ENCODE results near the gene AGBL4. TPM values are rescaled to one million over a fixed set of nuclear protein-coding genes. Genes with fewer than 3 reads are reported as not detected.
A peak's percentile ranks its signal among the peaks of the same experiment; 100 is the strongest.

The AGBL4 gene
- total and polyA plus RNA-seq, 2 donors, result 0.08 to 0.37 TPM

- H3K4me1 ChIP-seq (ENCODE audit: insufficient read depth), result no peaks in the 10 kb centered on the region
- no peak overlapping the region for H3K27ac ChIP-seq (ENCODE audit: low read depth)
- H3K36me3 ChIP-seq (ENCODE audit: insufficient read depth), result no peaks in the 10 kb centered on the region
- 62% methylated on average over 8 of the region's 8 CpGs for WGBS
- H3K4me3 ChIP-seq (ENCODE audit: low read depth, low read length), result no peak overlapping the region
- peak; percentile 25 for DNase-seq (ENCODE audit: extremely low spot score)
Observed at GRCh38 chr1:48654606-48655210, 1369.0 kb downstream of the AGBL4 start.

- WGBS, result 68% methylated on average over 6 of the region's 6 CpGs
Observed at GRCh38 chr1:48652334-48652733, 1371.4 kb downstream of the AGBL4 start.

GRCh38 chr1:48649880-48650279 lies 1373.9 kb downstream of the AGBL4 start:
- Histone ChIP-seq H3K36me3 (ENCODE audit: insufficient read depth) (no peaks in the 10 kb centered on the region), H3K4me1 (ENCODE audit: insufficient read depth) (no peaks in the 10 kb centered on the region), H3K4me3 (ENCODE audit: low read depth, low read length) (no peak overlapping the region), H3K27ac (ENCODE audit: low read depth) (no peak overlapping the region)
- WGBS, result 96% methylated on average over 3 of the region's 3 CpGs
- no peak for DNase-seq (ENCODE audit: extremely low spot score)

More at GRCh38 chr1:48652334-48652733, 1371.4 kb downstream of the AGBL4 start:
- Histone ChIP-seq H3K36me3 (ENCODE audit: insufficient read depth) (no peaks in the 10 kb centered on the region), H3K4me1 (ENCODE audit: insufficient read depth) (no peaks in the 10 kb centered on the region), H3K4me3 (ENCODE audit: low read depth, low read length) (no peak overlapping the region), H3K27ac (ENCODE audit: low read depth) (no peak overlapping the region)
- DNase-seq (ENCODE audit: extremely low spot score), result no peak

GRCh38 chr1:48645883-48646282 lies 1377.9 kb downstream of the AGBL4 start:
- H3K4me1 ChIP-seq (ENCODE audit: insufficient read depth), result no peaks in the 10 kb centered on the region
- no peaks in the 10 kb centered on the region for H3K36me3 ChIP-seq (ENCODE audit: insufficient read depth)
- no peak overlapping the region for H3K4me3 ChIP-seq (ENCODE audit: low read depth, low read length)
- 83% methylated on average over 4 of the region's 4 CpGs for WGBS
- H3K27ac ChIP-seq (ENCODE audit: low read depth), result no peak overlapping the region
- no peak for DNase-seq (ENCODE audit: extremely low spot score)

- H3K36me3 ChIP-seq (ENCODE audit: insufficient read depth), result no peaks in the 10 kb centered on the region
- DNase-seq (ENCODE audit: extremely low spot score), result no peak
- no peak overlapping the region for H3K4me3 ChIP-seq (ENCODE audit: low read depth, low read length)
- H3K4me1 ChIP-seq (ENCODE audit: insufficient read depth), result no peaks in the 10 kb centered on the region
- 88% methylated on average over 3 of the region's 3 CpGs for WGBS
- H3K27ac ChIP-seq (ENCODE audit: low read depth), result no peak overlapping the region
Observed at GRCh38 chr1:48644905-48645605, 1378.7 kb downstream of the AGBL4 start.

GRCh38 chr1:48644190-48644900 lies 1379.4 kb downstream of the AGBL4 start:
- Histone ChIP-seq H3K4me3 (ENCODE audit: low read depth, low read length) (no peak overlapping the region), H3K27ac (ENCODE audit: low read depth) (no peak overlapping the region), H3K36me3 (ENCODE audit: insufficient read depth) (no peaks in the 10 kb centered on the region), H3K4me1 (ENCODE audit: insufficient read depth) (no peaks in the 10 kb centered on the region)
- DNase-seq (ENCODE audit: extremely low spot score), result no peak
- 81% methylated on average over 7 of the region's 7 CpGs for WGBS

- no peaks in the 10 kb centered on the region for H3K4me1 ChIP-seq (ENCODE audit: insufficient read depth)
Observed at GRCh38 chr1:48643193-48643592, 1380.6 kb downstream of the AGBL4 start.

GRCh38 chr1:48640836-48641492 lies 1382.8 kb downstream of the AGBL4 start:
- Histone ChIP-seq H3K36me3 (ENCODE audit: insufficient read depth) (no peaks in the 10 kb centered on the region), H3K4me1 (ENCODE audit: insufficient read depth) (no peaks in the 10 kb centered on the region), H3K4me3 (ENCODE audit: low read depth, low read length) (no peak overlapping the region), H3K27ac (ENCODE audit: low read depth) (no peak overlapping the region)
- no peak for DNase-seq (ENCODE audit: extremely low spot score)
- 90% methylated on average over 5 of the region's 5 CpGs for WGBS

More at GRCh38 chr1:48643193-48643592, 1380.6 kb downstream of the AGBL4 start:
- DNase-seq (ENCODE audit: extremely low spot score), result no peak
- H3K27ac ChIP-seq (ENCODE audit: low read depth), result no peak overlapping the region
- 96% methylated on average over 1 of the region's 1 CpG for WGBS
- no peaks in the 10 kb centered on the region for H3K36me3 ChIP-seq (ENCODE audit: insufficient read depth)
- H3K4me3 ChIP-seq (ENCODE audit: low read depth, low read length), result no peak overlapping the region

GRCh38 chr1:48629867-48630266 lies 1393.9 kb downstream of the AGBL4 start:
- Histone ChIP-seq H3K4me3 (ENCODE audit: low read depth, low read length) (no peak overlapping the region), H3K36me3 (ENCODE audit: insufficient read depth) (no peaks in the 10 kb centered on the region), H3K4me1 (ENCODE audit: insufficient read depth) (no peaks in the 10 kb centered on the region), H3K27ac (ENCODE audit: low read depth) (no peak overlapping the region)
- 89% methylated on average over 3 of the region's 3 CpGs for WGBS
- DNase-seq (ENCODE audit: extremely low spot score), result no peak

- DNase-seq (ENCODE audit: extremely low spot score), result no peak
- WGBS, result 9% methylated on average over 5 of the region's 5 CpGs
- H3K27ac ChIP-seq (ENCODE audit: low read depth), result no peak overlapping the region
- H3K36me3 ChIP-seq (ENCODE audit: insufficient read depth), result no peaks in the 10 kb centered on the region
- H3K4me1 ChIP-seq (ENCODE audit: insufficient read depth), result no peaks in the 10 kb centered on the region
- no peak overlapping the region for H3K4me3 ChIP-seq (ENCODE audit: low read depth, low read length)
Observed at GRCh38 chr1:48627486-48627885, 1396.3 kb downstream of the AGBL4 start.

- Histone ChIP-seq H3K27ac (ENCODE audit: low read depth) (no peak overlapping the region), H3K4me1 (ENCODE audit: insufficient read depth) (no peaks in the 10 kb centered on the region), H3K4me3 (ENCODE audit: low read depth, low read length) (no peak overlapping the region), H3K36me3 (ENCODE audit: insufficient read depth) (no peaks in the 10 kb centered on the region)
- WGBS, result 37% methylated on average over 9 of the region's 9 CpGs
- DNase-seq (ENCODE audit: extremely low spot score), result no peak
Observed at GRCh38 chr1:48619539-48619938, 1404.2 kb downstream of the AGBL4 start.

- Histone ChIP-seq H3K27ac (ENCODE audit: low read depth) (no peak overlapping the region), H3K36me3 (ENCODE audit: insufficient read depth) (no peaks in the 10 kb centered on the region), H3K4me1 (ENCODE audit: insufficient read depth) (no peaks in the 10 kb centered on the region), H3K4me3 (ENCODE audit: low read depth, low read length) (no peak overlapping the region)
- no peak for DNase-seq (ENCODE audit: extremely low spot score)
- 70% methylated on average over 3 of the region's 3 CpGs for WGBS
Observed at GRCh38 chr1:48617252-48617651, 1406.5 kb downstream of the AGBL4 start.

- DNase-seq (ENCODE audit: extremely low spot score), result no peak
- Histone ChIP-seq H3K4me1 (ENCODE audit: insufficient read depth) (no peaks in the 10 kb centered on the region), H3K27ac (ENCODE audit: low read depth) (no peak overlapping the region), H3K4me3 (ENCODE audit: low read depth, low read length) (no peak overlapping the region), H3K36me3 (ENCODE audit: insufficient read depth) (no peaks in the 10 kb centered on the region)
- WGBS, result 60% methylated on average over 2 of the region's 2 CpGs
Observed at GRCh38 chr1:48616710-48617109, 1407.0 kb downstream of the AGBL4 start.

All from urinary bladder (tissue), 4 donors.